HG03520 (cell line): ENCODE measurements around the gene CDR2.
"Not testable (repeated sequence)": the region's sequence is repeated elsewhere in the genome, so short reads cannot be mapped to it uniquely, and the experiment has no call there.

Experiments used
- ATAC-seq: cut with Tn5 transposase; IDR thresholded peaks from one replicate; pipeline ENCODE4 v1.9.1; 2021; ENCODE audit warnings: mild to moderate bottlenecking, moderate library complexity; ENCODE audit not compliant: unreplicated experiment

The CDR2 gene

DNA sequence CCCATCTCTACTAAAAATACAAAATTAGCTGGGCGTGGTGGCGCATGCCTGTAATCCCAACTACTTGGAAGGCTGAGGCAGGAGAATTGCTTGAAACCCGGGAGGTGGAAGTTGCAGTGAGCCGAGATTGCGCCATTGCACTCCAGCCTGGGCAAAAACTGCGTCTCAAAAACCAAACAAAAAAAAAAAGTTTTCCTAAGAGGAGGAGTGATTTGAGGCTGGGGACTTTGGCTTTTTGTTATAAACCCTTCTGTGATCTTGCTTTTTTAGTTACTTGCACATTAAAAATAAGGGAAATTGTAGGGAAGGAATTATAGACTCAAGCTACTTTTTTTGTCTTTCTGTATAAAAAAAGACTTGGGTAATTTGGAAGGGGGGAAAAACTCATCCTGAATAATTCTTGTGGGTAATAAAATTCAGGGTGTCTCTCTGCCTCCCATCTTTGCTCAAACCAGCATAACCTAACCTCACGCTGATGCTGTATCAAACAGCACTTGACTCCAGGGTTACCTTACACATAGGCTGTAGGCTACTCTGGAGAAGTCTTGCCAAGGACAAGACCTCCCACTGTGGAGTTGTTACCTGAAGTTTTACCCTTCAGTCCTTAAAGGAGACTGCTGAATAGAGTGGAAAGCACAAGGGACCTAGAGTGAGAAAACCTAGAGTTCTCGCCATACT, 1.7 kb upstream of the CDR2 start:
- ATAC-seq = no peak

- no peak for ATAC-seq
Measured at GRCh38 chr16:22375117-22375962, 921 bp upstream of the CDR2 start.

DNA sequence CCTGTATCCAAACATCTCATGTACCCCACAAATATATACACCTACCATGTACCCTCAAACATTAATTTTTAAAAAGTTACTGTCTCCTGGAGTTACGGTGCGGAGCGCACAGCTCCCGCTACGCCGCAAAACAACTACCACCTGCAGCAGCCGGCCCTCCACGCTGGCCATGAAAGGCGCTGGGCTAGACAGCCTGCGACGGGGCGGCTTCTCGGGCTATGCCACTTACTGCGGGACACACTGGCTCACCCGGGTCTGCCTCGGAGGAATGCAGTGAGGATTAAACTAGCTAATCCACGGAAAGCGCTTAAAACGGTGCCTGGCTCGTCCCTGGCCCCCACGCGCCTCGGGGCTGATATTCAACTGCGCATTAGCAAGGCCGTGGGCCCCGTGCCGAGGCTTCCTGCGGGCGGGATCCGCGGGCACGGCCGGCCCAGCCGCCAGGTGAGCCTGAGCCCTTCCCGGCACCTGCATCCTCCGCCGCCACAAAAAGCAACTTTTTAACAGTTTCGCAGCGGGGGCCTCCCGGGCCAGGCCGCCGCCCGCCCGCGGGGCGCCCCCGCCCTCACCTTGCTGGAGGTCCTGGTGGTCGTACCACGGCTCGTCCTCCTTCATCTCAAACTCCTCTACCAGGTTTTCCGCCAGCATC, 633 bp downstream of the CDR2 start:
- ATAC-seq = peak; percentile 18

DNA sequence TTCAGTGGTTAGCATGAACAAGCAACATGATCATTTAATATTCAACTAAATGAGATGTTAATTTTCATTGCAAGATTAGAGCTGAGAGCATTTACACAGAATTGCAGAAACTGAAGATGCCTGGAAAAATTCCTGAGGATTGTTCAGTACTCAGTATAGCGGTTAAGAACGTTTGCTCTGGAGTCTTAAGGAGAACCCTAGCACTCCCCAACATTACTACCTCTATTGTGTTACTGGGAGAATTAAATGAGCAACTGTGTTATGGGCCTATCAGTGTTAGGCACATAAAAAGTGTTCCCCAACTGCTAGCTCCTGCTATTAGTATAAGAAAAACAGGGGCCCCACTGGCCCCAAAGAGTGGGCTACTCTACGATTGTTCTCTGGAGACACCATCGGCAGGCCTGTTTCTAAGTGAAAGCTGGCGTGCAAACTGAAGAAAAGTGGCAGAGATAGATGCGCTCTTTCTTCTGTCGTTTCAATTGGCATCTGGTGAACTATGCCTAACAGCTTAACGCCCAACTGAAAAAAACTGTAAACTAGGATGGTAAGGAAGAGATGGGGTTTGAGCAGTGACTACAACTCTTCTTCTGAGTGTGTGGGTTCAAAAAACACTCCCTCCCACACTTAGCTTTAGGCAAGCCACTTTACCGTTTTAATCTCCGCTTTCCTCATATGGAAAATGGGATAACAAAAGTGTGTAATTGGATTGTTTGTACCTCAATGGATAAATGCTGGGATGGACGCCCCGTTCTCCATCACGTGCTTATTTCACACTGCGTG, 1.3 kb downstream of the CDR2 start:
- no peak for ATAC-seq

- no peak for ATAC-seq
Measured at GRCh38 chr16:22370038-22370820, 4.2 kb downstream of the CDR2 start.

GRCh38 chr16:22369221-22369811, 5.1 kb downstream of the CDR2 start:
- ATAC-seq = no peak

- not testable (repeated sequence) for ATAC-seq
Measured at GRCh38 chr16:22368200-22368826, 6.1 kb downstream of the CDR2 start.

- ATAC-seq = no peak
Measured at GRCh38 chr16:22366889-22367288, 7.5 kb downstream of the CDR2 start.

DNA sequence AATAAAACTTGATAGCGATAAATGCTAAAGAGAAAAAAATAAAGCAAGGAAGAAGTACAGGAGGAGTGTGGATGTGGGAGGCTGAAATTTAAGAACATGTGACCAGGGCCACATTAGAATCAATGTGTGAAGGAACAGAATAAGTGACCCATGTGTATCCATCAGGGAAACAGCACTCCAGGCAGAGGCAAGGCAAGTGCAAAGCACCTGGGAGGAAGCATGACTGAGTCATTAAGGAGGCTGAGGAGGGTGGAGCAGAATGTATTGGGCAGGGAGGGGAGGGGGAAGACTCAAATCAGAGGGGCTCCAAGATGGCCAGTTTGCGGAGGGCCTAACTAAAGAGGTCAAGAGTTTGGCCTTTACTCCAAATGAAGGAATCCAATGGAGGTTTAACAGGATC, 8.0 kb downstream of the CDR2 start:
- no peak for ATAC-seq

- ATAC-seq = no peak
Measured at GRCh38 chr16:22364241-22364640, 10.2 kb downstream of the CDR2 start.

GRCh38 chr16:22360963-22361659, 13.3 kb downstream of the CDR2 start:
- no peak for ATAC-seq

- ATAC-seq = no peak
Measured at GRCh38 chr16:22359679-22360078, 14.7 kb downstream of the CDR2 start.

DNA sequence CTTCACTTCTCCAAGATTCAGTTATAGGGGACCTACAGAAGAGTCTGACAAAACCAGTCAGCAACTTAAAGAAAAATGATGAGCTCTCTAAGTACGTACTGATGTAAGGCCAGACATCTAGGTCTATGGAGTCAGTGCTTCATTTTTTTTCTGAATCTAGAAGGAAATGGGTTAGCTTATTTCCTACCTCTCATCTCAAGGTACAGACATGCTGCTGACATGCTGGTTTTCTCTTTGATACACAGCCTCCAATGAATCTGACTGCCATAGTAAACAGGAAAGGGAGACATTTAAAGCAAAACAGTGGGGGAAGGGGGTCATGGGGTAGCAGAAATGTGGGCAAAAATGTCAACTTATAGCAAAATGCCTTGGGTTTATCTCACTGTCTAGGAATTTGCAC, 16.4 kb downstream of the CDR2 start:
- ATAC-seq = no peak

- ATAC-seq = peak; percentile 55
Measured at GRCh38 chr16:22357635-22357971, 16.8 kb downstream of the CDR2 start.

- ATAC-seq = peak; percentile 13
Measured at GRCh38 chr16:22356930-22357634, 17.3 kb downstream of the CDR2 start.

GRCh38 chr16:22355487-22355908, 18.9 kb downstream of the CDR2 start:
- ATAC-seq = no peak

DNA sequence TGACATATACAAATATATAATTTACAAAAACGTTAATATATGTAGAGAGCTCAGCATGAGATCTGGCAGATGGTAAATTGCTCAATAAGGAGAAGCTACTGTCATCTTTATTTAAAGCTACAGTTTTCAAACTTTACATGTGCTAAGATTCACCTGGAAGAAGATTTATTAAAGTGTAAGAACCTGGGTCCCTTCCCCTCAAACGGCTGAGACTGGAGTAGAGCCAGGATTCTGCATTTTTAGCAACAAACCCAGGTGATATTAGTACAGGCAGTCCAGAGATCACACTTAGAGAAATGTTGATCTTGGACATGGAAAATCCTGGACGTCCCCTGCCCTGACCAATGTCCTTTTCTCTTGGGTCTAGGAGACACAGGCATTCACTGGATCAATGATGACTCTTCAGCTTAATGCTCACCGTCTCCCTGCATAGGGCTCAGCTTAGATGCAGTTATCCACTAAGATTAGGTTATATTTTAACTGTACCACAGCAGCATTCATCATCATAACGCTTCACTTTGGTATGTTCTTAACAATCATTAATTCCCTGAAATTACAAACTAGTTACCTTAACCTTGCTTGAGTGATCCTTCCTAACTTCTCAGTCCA, 20.4 kb downstream of the CDR2 start:
- ATAC-seq = no peak
